Uterus (tissue), 4 donors: ENCODE results near the gene GNA14. TPM values are rescaled to one million over a fixed set of nuclear protein-coding genes. Genes with fewer than 3 reads are reported as not detected.

ENCODE experiments used
- DNase-seq, 2 donors: peaks; one replicate each; pipeline ENCODE4 v3.0.0-alpha.2; 2019 to 2020
- H3K27ac ChIP-seq, 2 donors: fragments of 200-600 bp; sonication (generic); 1 replicate in 1 of 2; 2 replicates in 1 of 2; pipeline ENCODE4 v1.5.1; 2016 to 2018
- H3K27me3 ChIP-seq, 2 donors: fragments of 200-600 bp; sonication (generic); one replicate each; pipeline ENCODE4 v1.5.1; 2018 to 2019; ENCODE audit warnings: control low read depth in 1 of 2
- H3K36me3 ChIP-seq, 2 donors: fragments of 200-600 bp; sonication (generic); one replicate each; pipeline ENCODE4 v1.5.1; 2019; ENCODE audit warnings: control low read depth in 1 of 2
- H3K4me1 ChIP-seq, 2 donors: fragments of 200-600 bp; sonication (generic); one replicate each; pipeline ENCODE4 v1.5.1; 2018 to 2019; ENCODE audit warnings: control low read depth in 1 of 2
- H3K4me3 ChIP-seq, 2 donors: fragments of 200-600 bp; sonication (generic); 1 replicate in 1 of 2; 2 replicates in 1 of 2; pipeline ENCODE4 v1.5.1; 2018 to 2019; ENCODE audit warnings: mild to moderate bottlenecking in 1 of 2
- H3K9me3 ChIP-seq, 2 donors: fragments of 200-600 bp; sonication (generic); one replicate each; pipeline ENCODE4 v1.5.1; 2019; ENCODE audit warnings: control low read depth in 1 of 2
- CTCF ChIP-seq, 4 experiments: fragments of 200-600 bp in 2 of 4; fragments of 450-650 bp in 2 of 4; sonication (generic) in 2 of 4; IDR thresholded peaks; one replicate each; pipeline ENCODE4 v1.5.1; 2016 to 2019; ENCODE audit warnings: antibody characterized with exemption in 4 of 4, mild to moderate bottlenecking in 2 of 4, moderate library complexity in 1 of 4
- POLR2A ChIP-seq, 2 donors: fragments of 450-650 bp; IDR thresholded peaks; one replicate each; pipeline ENCODE4 v1.6.1; 2016; ENCODE audit warnings: antibody characterized with exemption in 2 of 2, mild to moderate bottlenecking in 1 of 2, moderate library complexity in 1 of 2
- intact Hi-C: fragments of 100-400 bp; cut with DNase I; formaldehyde crosslinking; loops from one replicate; pipeline ENCODE4 v1.15.1; 2023; ENCODE audit warnings: low total_unique reads
- total RNA-seq, 4 donors: library from RNA; depleted of rRNA in 3 of 4; stranded (reverse); fragments of >200 nt in 3 of 4; gene quantifications; one replicate each; pipeline versions ENCODE4 v1.1.0 to v1.2.4, GENCODE V29; 2014 to 2023
- donor health status: DM: yes; HTN: yes; CAD: no.

The GNA14 gene
- total RNA-seq, 4 donors from 2014 or later, result 11.3 to 23.6 (median 16.2) TPM

- Histone ChIP-seq H3K36me3 (no peaks in the 10 kb centered on the region), H3K9me3 (peaks cover 0 to 3% of the 10 kb centered on the region in 2 donors)
These were observed 175.5 kb downstream of the GNA14 start for GRCh38 chr9:77472646-77473045.

DNA sequence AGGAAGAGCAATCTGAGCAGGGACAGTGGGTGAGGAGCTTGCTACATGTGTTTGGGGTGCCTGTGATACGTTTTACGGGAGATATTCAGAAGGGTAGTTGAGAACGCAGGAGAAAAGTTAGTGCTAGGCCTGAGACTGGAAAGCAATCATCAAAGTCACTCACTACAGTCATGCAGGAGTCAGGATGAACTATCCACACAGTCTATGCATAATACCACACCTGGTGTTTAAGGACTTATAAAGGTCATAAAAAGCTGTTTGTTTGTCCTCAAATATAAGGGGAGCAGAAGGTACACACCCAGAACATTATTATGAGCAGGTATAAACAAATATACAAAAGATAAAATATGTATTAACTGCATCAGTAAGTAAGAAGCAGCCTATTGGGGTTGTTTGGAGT lies 176.6 kb downstream of the GNA14 start:
- H3K27me3 ChIP-seq, result no peaks in the 10 kb centered on the region
- H3K27ac ChIP-seq, result no peak overlapping the region
- no peaks in the 10 kb centered on the region for H3K36me3 ChIP-seq
- H3K4me3 ChIP-seq, result no peak overlapping the region
- H3K4me1 ChIP-seq, result no peaks in the 10 kb centered on the region
- TF ChIP-seq CTCF (IDR thresholded peaks at IDR 0.05) (no peak), POLR2A (IDR thresholded peaks at IDR 0.05) (no peak)
- H3K9me3 ChIP-seq, result peaks cover 0 to 3% of the 10 kb centered on the region in 2 donors
- intact Hi-C loops, result no loop called here
- DNase-seq, result no peak

More at GRCh38 chr9:77472646-77473045, 175.5 kb downstream of the GNA14 start:
- TF ChIP-seq POLR2A (IDR thresholded peaks at IDR 0.05) (no peak), CTCF (IDR thresholded peaks at IDR 0.05) (no peak)
- intact Hi-C loops, result no loop called here
- H3K27ac ChIP-seq, result no peak overlapping the region
- no peaks in the 10 kb centered on the region for H3K4me1 ChIP-seq
- H3K27me3 ChIP-seq, result no peaks in the 10 kb centered on the region
- no peak overlapping the region for H3K4me3 ChIP-seq
- no peak for DNase-seq

DNA sequence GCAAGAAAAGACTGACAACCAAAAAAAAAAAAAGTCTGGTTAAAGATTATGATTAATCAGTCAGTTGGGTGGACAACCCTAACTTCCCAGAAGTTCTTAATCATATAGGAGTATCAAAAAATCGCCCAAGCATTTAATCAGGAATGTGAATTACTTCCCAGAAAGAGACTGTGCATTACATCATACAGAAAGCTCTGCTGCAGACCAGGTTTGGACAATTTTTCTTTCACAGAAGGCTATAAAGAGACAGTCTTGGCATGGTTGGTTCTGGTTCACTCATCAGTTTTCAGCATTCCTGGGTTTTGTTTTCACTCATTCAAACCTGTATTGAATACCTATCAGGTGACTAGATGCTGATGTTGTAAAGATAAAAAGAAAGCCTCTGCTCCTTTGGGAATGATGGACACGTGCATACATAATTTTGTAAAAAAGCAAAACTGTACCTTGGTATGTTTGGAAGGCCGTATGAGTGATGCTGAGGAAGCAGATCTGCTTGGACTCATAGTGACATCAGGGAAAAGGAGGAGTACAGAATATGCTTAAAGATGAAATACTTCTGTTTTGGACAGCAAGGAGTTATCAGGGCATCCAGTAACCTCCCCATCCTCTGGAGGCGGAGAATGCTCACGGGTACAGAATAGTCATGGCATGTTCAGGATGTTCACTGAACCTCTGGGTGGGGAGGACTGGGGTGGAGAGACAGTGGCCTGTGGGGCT lies 178.4 kb downstream of the GNA14 start:
- intact Hi-C loops, result no loop called here
- Histone ChIP-seq H3K27me3 (no peaks in the 10 kb centered on the region), H3K27ac (peak overlapping the region in 1 of 2 donors; percentile 24), H3K9me3 (peaks cover 0 to 3% of the 10 kb centered on the region in 2 donors), H3K4me1 (no peaks in the 10 kb centered on the region), H3K4me3 (no peak overlapping the region), H3K36me3 (no peaks in the 10 kb centered on the region)
- DNase-seq, result no peak
- no peak for TF ChIP-seq CTCF (IDR thresholded peaks at IDR 0.05)
- TF ChIP-seq POLR2A (IDR thresholded peaks at IDR 0.05), result no peak

GRCh38 chr9:77464661-77465060 lies 183.5 kb downstream of the GNA14 start:
- no peak for DNase-seq
- H3K27me3 ChIP-seq, result no peaks in the 10 kb centered on the region
- no peaks in the 10 kb centered on the region for H3K36me3 ChIP-seq
- no peaks in the 10 kb centered on the region for H3K9me3 ChIP-seq
- intact Hi-C loops, result no loop called here
- TF ChIP-seq CTCF (IDR thresholded peaks at IDR 0.05) (no peak), POLR2A (IDR thresholded peaks at IDR 0.05) (no peak)
- no peaks in the 10 kb centered on the region for H3K4me1 ChIP-seq
- peak overlapping the region; percentile 33 to 75 for H3K27ac ChIP-seq
- H3K4me3 ChIP-seq, result no peak overlapping the region

DNA sequence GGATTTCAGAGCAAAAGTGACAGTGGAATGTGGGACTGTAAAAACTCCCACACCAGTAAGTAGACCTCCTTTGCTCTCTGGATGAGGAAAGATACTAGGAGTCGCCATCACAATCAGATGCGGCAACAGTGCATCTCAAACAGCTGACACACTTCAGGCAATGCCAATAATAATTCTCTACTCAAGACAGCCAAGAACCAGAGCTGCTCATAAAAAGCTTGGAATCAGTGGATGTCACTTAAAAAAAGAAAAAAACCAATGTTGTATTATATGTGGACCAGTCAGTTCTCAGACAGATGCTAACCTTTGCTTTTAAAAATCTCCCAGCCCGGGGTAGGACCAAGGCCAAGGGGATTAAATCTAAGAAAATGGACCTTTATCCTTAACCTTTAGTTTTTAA lies 185.0 kb downstream of the GNA14 start:
- no peaks in the 10 kb centered on the region for H3K9me3 ChIP-seq
- no peaks in the 10 kb centered on the region for H3K27me3 ChIP-seq
- TF ChIP-seq CTCF (IDR thresholded peaks at IDR 0.05) (no peak), POLR2A (IDR thresholded peaks at IDR 0.05) (no peak)
- H3K27ac ChIP-seq, result peak overlapping the region; percentile 33 to 75
- H3K4me3 ChIP-seq, result no peak overlapping the region
- H3K36me3 ChIP-seq, result no peaks in the 10 kb centered on the region
- H3K4me1 ChIP-seq, result no peaks in the 10 kb centered on the region
- intact Hi-C loops, result no loop called here
- DNase-seq, result peak; percentile 32 to 43
